ENCODE data around the gene ASGR2.
"Not testable (repeated sequence)": the region's sequence is repeated elsewhere in the genome, so short reads cannot be mapped to it uniquely, and the experiment has no call there.

The ASGR2 gene, protein sequence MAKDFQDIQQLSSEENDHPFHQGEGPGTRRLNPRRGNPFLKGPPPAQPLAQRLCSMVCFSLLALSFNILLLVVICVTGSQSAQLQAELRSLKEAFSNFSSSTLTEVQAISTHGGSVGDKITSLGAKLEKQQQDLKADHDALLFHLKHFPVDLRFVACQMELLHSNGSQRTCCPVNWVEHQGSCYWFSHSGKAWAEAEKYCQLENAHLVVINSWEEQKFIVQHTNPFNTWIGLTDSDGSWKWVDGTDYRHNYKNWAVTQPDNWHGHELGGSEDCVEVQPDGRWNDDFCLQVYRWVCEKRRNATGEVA

DNA sequence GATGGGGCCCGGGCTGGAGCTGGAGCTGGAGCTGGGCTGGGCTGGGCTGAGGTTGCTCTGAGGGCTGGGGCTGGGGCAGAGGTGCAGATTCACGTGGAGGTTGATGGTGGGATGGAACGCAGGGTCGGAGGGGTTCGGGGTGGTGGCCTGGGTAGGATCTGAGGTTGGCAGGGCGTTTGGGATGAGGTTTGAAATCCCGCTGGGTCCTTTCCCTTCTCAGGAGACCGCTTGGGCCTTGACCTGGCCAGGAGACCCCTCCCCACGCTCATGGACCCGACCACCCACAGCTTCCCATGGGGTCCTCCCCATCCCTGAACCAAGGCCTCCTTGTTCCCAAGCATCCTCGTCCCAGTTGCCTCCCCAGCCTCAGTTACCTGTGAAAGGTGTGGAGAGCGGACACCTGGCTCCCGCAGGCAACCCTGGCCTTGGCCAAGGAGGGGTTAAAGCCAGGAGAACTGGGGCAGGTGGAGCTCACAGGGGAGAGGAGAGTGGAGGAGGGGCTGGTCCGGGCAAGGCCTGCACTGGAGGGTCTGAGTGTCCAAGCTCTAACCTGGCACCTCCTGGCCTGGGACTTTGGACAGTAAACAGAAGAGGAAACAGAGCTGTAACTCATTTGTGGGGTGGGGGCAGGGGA, at the start of gene ASGR2:
TSS of gene ASGR2 (minus strand) at position 582 of the 634 bp plus-strand sequence. CDS start 582 bp downstream, outside the sequence.
- no peak for DNase-seq (ENCODE audit: low spot score)

DNA sequence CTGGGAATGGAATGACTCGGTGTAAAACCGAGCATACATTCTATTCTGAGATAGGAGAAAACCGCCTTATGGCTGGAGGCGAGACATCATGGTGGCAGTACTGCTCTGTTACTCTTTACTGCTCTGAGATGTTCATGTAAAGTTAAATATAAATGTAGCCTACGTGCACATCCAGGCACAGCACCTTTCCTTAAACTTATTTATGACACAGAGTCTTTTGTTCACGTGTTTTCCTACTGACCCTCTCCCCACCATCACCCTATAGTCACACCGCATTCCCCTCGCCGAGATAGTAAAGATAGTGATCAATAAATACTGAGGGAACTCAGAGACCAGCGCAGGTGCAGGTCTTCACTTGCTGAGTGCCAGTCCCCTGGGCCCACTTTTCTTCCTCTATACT, 44.9 kb upstream of the ASGR2 start:
- not testable (repeated sequence) for DNase-seq (ENCODE audit: low spot score)

DNA sequence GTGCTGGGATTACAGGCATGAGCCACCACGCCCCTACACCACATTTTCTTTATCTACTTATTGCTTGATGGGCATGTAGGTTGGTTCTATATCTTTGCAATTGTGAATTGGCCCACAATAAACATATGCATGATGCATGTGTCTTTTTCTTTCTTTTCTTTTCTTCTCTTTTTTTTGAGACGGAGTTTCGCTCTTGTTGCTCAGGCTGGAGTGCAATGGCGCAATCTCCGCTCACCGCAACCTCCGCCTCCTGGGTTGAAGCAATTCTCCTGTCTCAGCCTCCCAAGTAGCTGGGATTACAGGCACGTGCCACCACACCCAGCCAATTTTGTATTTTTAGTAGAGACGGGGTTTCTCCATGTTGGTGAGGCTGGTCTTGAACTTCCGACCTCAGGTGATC, 43.8 kb upstream of the ASGR2 start:
- DNase-seq (ENCODE audit: low spot score) = not testable (repeated sequence)

DNA sequence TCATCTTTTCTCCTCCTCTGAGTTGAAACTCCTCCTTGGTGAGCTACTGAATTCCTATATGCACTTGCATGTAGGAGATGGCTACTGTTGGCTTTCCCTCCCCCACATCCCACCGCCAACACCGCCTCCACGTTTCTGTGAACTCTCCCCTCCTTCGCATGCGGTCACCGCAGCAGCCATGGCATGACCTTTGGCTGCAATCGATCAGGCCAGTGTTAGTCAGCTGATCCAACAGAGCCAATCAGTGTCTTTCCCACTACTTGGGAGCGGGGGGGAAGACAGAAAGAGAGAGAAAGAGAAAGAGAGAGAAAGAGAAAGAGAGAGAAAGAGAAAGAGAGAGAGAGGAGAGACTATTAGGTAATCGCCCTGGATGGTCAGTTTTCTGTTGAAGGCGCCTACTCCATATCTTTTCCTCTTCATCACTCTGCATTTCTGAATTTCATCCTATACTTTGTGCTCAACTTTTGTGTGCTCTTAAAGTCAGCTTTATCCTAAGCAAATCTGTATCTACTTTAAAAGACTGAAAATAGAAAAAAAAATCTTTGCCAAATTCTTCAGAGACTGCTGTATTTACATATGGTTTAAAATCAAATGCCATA, 41.8 kb upstream of the ASGR2 start:
- DNase-seq (ENCODE audit: low spot score) = no peak

DNA sequence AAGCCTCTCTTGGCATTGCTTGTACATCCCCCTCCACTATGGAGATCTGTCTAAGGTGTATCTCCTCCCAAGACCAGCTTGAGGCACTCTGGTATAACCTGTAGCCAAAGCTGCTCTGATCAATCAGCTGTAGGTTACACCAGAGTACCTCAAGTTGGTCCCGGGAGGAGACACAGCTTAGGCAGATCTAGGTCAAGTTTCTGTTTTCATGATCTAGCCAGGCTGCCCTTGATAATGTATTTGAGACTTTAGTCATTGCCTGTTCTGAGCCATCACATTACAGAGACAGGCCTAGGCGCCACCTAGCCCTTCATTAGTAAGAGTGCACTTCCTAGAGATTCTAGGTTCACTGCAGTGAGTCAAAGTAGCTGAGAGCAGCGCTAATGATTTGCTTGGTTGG, 33.1 kb upstream of the ASGR2 start:
- no peak for DNase-seq (ENCODE audit: low spot score)

DNA sequence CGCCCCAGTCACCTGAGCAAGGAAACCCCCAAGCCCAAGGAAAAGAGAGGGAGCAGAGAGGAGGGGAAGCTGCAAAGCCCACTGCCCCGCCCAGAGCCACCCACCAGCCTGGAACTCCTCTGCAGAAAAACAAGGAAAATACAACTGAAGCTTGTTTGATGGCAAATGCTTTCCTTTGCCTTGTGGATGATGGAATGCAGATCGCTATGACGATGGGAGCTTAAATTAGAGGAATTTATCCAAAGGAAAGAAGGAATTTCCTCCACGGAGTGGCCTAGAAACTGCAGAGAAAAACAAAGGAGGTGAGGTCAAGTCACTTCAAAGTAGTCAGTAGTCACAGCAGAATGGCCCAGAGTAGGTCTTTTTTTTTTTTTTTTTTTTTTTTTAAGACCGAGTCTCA, 31.5 kb upstream of the ASGR2 start:
- no peak for DNase-seq (ENCODE audit: low spot score)

DNA sequence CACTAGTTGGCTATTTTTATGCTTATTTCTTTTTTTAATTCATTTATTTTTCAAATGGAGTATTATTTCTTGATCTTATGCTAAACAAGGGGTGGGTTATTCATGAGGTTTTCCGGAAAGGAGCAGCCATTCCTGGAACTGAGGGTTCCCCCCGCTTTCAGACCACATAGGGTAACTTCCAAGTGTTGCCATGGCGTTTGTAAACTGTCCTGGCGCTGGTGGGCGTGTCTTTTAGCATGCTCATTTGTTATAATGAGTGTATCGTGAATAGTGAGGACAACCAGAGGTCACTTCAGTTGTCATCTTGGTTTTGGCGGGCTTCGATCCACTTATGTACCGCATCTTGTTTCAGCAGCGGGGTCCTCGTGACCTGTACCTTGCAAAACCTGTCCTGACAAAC, 29.6 kb upstream of the ASGR2 start:
- no peak for DNase-seq (ENCODE audit: low spot score)

DNA sequence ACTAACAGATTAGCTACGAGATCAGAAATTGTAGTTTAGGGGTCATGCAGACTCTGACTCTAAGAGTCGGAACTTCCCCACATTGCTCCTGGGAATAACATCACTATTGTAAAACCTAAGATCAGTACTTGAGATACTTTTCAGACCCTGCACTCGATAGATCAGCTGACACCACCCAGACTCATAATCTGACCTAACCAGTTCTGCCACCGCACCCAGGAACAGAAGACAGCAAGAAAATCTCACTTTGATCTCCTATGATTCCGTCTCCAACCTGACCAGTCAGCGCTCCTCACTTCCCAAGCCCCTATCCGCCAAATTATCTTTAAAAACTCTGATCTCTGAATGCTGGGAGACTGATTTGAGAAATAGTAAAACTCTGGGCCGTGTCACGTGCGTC, 27.2 kb upstream of the ASGR2 start:
- DNase-seq (ENCODE audit: low spot score) = peak; percentile 27

DNA sequence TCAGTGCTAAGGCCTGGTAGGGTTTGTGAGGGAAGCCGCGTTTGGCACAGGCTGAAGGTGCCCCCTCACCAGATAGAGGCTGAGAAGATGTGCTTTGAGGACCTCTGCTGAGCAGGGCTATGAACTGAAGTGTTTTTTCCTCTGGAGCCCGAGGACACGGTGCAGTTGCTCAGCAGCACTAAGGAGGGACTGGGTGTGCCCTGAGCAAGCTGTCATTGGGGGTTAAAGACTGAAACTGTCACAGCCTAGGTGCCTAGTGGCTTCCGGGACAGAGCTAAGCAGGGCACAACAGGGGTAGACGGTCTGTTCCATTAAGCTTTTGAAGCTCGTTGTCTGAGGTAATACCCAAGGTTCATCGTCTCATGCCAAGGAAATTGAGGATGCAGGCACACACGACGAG, 24.8 kb upstream of the ASGR2 start:
- no peak for DNase-seq (ENCODE audit: low spot score)

DNA sequence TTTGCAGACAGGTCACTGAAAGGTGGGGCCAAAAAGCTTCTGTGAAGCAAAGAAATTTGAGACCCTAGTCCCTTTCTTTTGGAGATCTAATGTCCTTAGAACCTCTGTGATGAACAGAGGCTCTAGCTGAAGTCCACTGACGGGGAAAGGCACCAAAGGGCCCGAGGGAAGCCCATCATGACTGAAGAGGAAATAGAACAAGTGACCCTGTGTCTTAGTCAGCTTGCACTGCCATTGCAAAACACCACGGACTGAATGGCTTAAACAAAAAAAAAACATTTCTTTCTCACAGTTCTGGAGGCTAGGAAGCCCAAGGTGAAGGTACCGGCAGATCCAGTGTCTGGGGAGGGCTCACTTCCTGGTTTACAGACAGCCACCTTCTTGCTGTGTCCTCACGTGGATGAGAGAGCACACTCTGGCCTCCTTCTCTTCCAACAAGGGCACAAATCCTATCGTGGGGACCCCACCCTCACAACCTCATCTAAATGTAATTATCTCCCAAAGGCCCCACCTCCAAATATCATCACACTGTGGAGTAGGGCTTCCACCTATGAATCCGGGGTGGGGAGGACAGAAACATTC, 24.3 kb upstream of the ASGR2 start:
- no peak for DNase-seq (ENCODE audit: low spot score)

DNA sequence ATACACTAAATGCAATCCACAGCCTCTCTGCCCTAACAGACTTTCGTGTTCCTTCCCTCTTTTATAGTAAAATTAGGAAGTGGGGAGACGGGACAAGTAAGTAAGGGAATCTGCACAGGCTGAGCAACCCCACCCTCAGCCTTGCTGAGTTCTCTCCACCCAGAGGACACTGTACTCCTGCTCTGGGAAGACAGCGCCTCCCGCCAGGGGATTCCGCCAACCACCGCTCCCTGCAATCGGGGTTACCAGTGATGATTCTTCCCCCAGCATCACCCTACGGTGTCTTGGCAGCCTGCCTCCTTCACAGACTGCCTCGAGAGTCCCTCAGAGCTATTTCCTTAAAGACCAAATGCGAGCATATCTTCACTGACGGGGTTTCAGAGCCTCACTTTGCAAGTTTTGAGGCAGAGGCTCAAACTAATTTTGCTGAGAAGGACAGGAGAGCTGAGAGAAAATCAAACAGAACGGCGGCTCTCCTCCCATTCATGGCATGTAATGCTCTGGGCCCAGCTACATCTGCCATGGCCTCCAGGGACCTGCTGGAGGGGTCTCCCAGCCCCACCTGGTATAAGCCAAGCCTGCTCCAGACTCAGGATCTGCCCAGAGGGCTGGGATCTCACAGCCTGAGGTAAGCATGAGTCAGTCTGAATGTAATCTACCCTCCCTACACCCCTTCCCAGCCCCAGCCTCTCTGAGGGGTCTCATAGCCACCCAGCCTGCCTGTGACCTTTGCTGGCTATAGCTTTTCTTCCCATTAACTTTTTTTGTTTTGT, 22.7 kb upstream of the ASGR2 start:
- no peak for DNase-seq (ENCODE audit: low spot score)

DNA sequence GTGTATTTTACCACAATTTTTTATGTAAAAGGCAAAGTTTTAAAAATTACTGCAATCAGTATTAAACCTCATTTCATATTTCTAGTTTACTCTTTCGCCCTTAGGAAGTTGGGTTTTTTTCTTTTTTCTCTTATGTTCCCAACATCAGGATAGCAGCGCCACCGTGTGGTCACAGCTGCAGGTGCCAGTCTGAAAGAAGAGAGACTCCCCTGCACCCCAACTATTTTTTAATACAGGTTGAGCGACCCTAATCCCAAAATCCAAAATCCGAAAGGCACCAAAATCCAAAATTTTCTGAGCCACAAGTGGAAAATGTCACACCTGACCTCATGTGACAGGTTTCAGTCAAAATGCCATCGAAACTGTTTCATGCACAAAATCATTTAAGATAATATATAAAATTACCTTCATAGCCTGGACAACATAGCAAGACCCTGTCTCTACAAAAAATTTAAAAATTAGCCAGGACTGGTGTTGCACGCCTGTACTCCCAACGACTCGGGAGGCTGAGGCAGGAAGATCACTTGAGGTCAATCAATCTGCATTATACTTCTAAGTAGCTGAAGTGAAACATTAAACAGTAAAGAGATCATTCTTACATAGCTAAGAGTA, 21.8 kb upstream of the ASGR2 start:
- DNase-seq (ENCODE audit: low spot score) = peak; percentile 79

DNA sequence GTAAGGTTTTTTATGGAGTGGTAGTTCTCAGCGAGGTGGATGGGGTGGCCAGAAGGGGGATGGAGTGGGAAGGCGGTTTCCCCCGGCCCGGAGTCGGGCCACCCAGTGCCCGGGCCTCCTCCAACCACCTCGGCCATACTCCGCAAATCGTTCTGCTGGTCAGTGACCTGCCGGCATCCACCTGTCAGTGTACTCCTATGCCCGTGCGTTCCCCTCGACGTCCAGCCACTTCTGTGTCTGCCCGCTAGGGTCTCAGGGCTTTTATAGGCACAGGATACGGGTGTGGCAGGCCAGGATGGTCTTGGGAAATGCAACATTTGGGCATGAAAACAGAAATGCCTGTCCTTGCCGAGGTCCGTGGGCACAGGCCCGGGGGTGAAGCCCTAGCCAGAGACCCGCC, 19.3 kb upstream of the ASGR2 start:
- no peak for DNase-seq (ENCODE audit: low spot score)

DNA sequence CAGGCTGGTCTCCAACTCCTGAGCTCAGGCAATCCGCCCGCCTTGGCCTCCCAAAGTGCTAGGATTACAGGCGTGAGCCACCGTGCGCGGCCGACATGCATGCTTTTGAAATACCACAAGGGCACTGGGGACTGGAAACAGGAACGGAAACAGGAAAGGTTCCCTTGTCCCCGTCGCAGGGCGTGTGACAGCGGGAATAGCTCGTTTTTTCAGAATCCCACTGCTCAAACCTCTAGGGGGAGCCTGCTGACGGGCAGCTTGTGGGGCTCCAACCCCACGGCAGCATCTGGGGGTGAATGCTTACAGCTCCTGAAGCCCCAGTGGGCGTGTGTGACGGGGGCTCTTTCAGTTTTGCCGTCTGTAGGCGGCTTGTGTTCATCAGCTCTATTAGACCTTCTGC, 18.8 kb upstream of the ASGR2 start:
- no peak for DNase-seq (ENCODE audit: low spot score)

DNA sequence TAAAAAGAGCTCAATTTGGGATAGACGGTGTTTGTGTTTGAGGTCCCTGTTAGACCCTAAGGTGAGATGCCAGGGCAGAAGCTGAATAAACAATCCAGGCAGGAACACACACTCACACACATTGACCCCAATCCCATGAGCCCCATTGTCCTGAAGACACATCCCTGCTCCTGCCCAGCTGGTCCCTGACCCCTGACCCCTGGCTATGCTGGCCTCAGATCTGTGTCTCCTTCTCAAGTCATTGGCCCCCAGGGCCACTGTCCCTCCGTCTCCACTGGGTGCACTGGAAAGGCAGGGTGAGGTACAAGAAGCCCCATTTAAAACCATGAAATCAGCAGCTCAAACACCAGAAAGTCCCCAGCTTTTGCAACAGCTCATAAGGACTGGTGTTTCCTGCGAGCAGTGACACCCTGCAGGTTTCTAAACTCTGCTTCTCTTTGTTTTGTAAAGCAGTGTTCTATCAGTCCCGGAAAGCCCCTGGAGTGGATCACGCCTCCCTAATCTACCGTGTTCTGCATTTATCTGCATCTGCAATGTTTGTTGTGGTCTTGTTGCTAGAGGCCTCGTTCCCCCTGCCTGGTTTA, 18.0 kb upstream of the ASGR2 start:
- no peak for DNase-seq (ENCODE audit: low spot score)

DNA sequence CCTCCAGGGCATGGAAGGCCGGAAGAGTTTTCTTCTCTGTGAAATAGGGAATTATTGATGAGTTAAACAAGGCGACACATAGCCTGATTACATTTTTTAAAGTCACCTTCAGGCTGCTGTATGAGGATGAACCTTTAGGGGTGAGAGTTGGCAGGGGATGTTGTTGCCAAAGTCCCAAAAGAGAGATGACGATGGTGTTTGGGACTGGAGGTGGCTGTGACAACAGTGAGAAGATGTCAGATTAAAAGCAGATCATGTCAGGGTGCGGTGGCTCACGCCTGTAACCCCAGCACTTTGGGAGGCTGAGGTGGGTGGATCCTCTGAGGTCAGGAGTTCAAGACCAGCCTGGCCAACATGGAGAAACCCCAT, 16.8 kb upstream of the ASGR2 start:
- DNase-seq (ENCODE audit: low spot score) = no peak

DNA sequence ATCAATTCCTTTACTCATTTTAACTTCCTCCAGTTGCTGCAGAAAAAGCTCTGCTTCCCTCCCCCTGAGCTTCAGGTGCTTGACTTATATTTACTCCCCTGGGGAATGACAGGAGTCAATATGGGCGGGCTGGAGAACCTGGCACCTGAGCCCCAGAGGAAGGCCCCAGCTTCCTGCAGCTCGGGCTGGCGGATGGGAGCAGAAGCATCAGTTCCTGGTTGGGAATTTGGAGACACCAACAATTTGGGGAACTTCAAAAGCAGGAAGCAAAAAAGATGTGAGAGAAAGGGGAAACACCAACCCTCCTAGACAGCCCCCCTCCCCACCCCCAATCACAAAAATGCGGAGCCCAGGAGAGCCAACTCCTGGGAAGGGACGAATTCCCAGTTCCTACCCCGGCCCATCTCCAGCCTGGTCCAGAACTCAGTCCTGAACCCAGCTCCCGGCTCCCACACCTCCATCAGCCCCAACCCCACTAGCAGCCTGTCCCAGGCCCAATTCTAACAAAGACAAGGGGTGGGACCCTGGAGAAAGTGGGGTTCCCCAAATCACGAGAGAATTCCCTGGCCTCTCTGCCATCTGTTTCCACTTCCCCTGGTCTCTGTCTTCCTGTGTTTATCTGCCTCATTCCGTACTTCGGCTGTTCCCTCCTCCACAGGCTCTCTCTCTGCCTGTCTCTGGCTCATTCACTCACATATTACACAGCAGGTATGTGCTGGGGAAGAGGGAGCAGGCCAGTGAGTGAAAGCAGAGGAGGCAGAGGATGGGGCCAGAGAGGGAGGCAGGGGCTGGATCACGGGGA, 16.2 kb upstream of the ASGR2 start:
- DNase-seq (ENCODE audit: low spot score) = no peak

DNA sequence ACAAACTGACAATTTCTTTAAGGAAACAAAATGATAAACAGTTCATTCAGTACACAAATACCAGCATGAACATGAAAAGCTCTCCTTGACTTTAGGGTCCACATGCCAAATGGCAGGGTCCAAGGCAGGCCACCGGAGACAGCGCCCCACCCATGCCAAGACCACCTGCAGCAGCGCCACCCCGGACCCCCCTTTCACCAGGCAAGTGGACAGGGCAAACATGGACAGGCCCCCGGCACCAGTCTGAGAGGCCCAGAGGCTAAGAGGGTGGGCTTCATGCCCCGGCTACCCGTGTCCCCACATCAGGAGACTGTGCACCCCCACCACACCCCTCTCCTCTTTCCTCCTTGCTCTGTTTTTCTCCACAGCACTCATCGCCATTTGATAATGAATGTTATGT, 14.7 kb upstream of the ASGR2 start:
- no peak for DNase-seq (ENCODE audit: low spot score)

DNA sequence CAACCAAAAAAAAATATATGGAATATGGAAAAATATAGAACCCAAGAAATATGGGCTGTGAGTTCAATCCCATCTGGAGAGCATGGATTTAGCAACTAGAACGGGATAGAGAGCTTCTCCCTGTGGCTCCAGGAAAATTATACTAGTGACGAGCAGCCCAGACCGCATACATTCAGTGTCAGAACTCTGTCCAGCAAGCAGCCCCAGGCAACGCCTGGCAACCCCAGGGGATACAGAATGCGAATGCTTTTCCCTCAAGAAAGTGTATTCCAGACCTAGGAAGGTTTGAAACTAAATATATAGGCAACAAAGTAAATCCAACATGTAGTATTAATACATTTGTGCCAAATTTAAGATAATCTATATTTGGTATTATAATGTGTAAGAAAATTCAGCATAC, 13.5 kb upstream of the ASGR2 start:
- DNase-seq (ENCODE audit: low spot score) = no peak

DNA sequence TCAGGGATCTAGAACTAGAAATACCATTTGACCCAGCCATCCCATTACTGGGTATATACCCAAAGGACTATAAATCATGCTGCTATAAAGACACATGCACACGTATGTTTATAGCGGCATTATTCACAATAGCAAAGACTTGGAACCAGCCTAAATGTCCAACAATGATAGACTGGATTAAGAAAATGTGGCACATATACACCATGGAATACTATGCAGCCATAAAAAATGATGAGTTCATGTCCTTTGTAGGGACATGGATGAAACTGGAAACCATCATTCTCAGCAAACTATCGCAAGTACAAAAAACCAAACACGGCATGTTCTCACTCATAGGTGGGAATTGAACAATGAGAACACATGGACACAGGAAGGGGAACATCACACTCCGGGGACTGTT, 12.9 kb upstream of the ASGR2 start:
- not testable (repeated sequence) for DNase-seq (ENCODE audit: low spot score)

DNA sequence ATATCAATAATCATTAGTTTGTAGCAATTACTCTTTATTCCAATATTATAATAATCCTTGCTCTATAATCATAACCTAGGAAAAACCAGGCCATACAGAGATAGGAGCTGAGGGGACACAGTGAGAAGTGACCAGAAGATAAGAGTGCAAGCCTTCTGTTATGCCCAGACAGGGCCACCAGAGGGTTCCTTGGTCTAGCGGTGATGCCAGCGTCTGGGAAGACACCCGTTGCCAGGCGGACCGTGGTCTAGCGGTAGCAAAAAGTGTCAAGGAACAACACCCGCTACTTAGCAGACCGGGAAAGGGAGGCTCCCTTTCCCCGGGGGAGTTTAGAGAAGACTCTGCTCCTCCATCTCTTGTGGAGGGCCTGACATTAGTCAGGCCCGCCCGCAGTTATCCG, 11.8 kb upstream of the ASGR2 start:
- not testable (repeated sequence) for DNase-seq (ENCODE audit: low spot score)
